Nephron progenitor cell (in vitro differentiated cells): ENCODE data around the gene TLE1.

Experiments
- DNase-seq: peaks from one replicate; pipeline ENCODE4 v3.0.0; 2021
- H3K27ac Mint-ChIP-seq: 2 replicates; pipeline ENCODE4 v1.8.0; 2021; ENCODE audit warnings: mild to moderate bottlenecking, moderate library complexity, mixed read lengths
- H3K27me3 Mint-ChIP-seq: 2 replicates; pipeline ENCODE4 v1.8.0; 2021; ENCODE audit warnings: mild to moderate bottlenecking, low read depth, mixed read lengths; ENCODE audit not compliant: poor library complexity
- H3K36me3 Mint-ChIP-seq: 2 replicates; pipeline ENCODE4 v1.8.0; 2021; ENCODE audit warnings: low read depth, mixed read lengths
- H3K4me1 Mint-ChIP-seq: 2 replicates; pipeline ENCODE4 v1.8.0; 2021; ENCODE audit warnings: mixed read lengths
- H3K4me3 Mint-ChIP-seq: 2 replicates; pipeline ENCODE4 v1.8.0; 2021; ENCODE audit warnings: mild to moderate bottlenecking, moderate library complexity, mixed read lengths
- H3K9me3 Mint-ChIP-seq: 2 replicates; pipeline ENCODE4 v1.8.0; 2021; ENCODE audit warnings: mild to moderate bottlenecking, moderate library complexity, mixed read lengths
- CTCF ChIP-seq: fragments of 200-600 bp; sonication (generic); IDR thresholded peaks from 2 replicates; pipeline ENCODE4 v1.5.0; 2021; ENCODE audit warnings: antibody characterized with exemption

Gene TLE1

GRCh38 chr9:81558091-81558830, 131.1 kb downstream of the TLE1 start:
- no peak overlapping the region for H3K4me3 Mint-ChIP-seq
- H3K27ac Mint-ChIP-seq: peak overlapping the region; percentile 4
- H3K27me3 Mint-ChIP-seq: peaks cover 7% of the 10 kb centered on the region
- H3K36me3 Mint-ChIP-seq: no peaks in the 10 kb centered on the region
- TF ChIP-seq CTCF: no peak
- H3K4me1 Mint-ChIP-seq: peaks cover 67% of the 10 kb centered on the region
- H3K9me3 Mint-ChIP-seq: no peaks in the 10 kb centered on the region
- DNase-seq: no peak

GRCh38 chr9:81557452-81558090, 131.8 kb downstream of the TLE1 start:
- TF ChIP-seq CTCF: no peak
- Mint-ChIP-seq H3K27me3 (peaks cover 4% of the 10 kb centered on the region), H3K9me3 (no peaks in the 10 kb centered on the region), H3K4me3 (no peak overlapping the region), H3K27ac (peak overlapping the region; percentile 4), H3K4me1 (peaks cover 66% of the 10 kb centered on the region), H3K36me3 (no peaks in the 10 kb centered on the region)
- DNase-seq: no peak

- Mint-ChIP-seq H3K4me3 (no peak overlapping the region), H3K36me3 (no peaks in the 10 kb centered on the region), H3K9me3 (no peaks in the 10 kb centered on the region), H3K27ac (no peak overlapping the region), H3K27me3 (peaks cover 4% of the 10 kb centered on the region), H3K4me1 (peaks cover 67% of the 10 kb centered on the region)
- TF ChIP-seq CTCF: no peak
- no peak for DNase-seq
These were observed 132.4 kb downstream of the TLE1 start for GRCh38 chr9:81556923-81557322.

GRCh38 chr9:81552581-81552991, 136.8 kb downstream of the TLE1 start:
- peak overlapping the region; percentile 63 for H3K27ac Mint-ChIP-seq
- no peaks in the 10 kb centered on the region for H3K27me3 Mint-ChIP-seq
- peak overlapping the region; percentile 18 for H3K4me3 Mint-ChIP-seq
- TF ChIP-seq CTCF: no peak
- H3K9me3 Mint-ChIP-seq: no peaks in the 10 kb centered on the region
- no peak for DNase-seq
- H3K36me3 Mint-ChIP-seq: no peaks in the 10 kb centered on the region
- peaks cover 74% of the 10 kb centered on the region for H3K4me1 Mint-ChIP-seq

GRCh38 chr9:81550207-81550583, 139.2 kb downstream of the TLE1 start:
- Mint-ChIP-seq H3K36me3 (no peaks in the 10 kb centered on the region), H3K27ac (no peak overlapping the region), H3K27me3 (no peaks in the 10 kb centered on the region), H3K9me3 (no peaks in the 10 kb centered on the region), H3K4me3 (no peak overlapping the region), H3K4me1 (peaks cover 91% of the 10 kb centered on the region)
- TF ChIP-seq CTCF: no peak
- no peak for DNase-seq
